ENCODE data around the gene SPNS2. TPM values are rescaled to one million over a fixed set of nuclear protein-coding genes. Genes with fewer than 3 reads are reported as not detected.
A peak's percentile ranks its signal among the peaks of the same experiment; 100 is the strongest.

SPNS2 gene
- total RNA-seq, 1 experiment from 2014 or later: 1.6 TPM

GRCh38 chr17:4540224-4540651 is 41.6 kb downstream of the SPNS2 start:
- no peak for DNase-seq (ENCODE audit: low read depth, low spot score)
- ChIA-PET RAD21 (ENCODE audit: low non-redundant PET in 1 of 2, low total read pairs in 2 of 2, uncharacterized antibody in 2 of 2, unreplicated experiment in 2 of 2) (no interaction called here), POLR2A (no interaction called here), CTCF (no interaction called here)
- peak; percentile 5; the same call in 1 of the 2 replicates for ATAC-seq
- intact Hi-C loops (cut with micrococcal nuclease): no loop called here
- no TSS peak for BruUV-seq (replicated peaks)
- Histone ChIP-seq H3K27ac (ENCODE audit: low read depth, low read length) (no peak overlapping the region), H3K27me3 (ENCODE audit: insufficient read depth, low read length) (no peaks in the 10 kb centered on the region), H2AFZ (ENCODE audit: low read depth, low read length, poor library complexity, severe bottlenecking) (no peak overlapping the region), H3K4me1 (ENCODE audit: control insufficient read depth in 1 of 2, insufficient read depth in 2 of 2, low read length in 2 of 2) (no peaks in the 10 kb centered on the region; a peak in 1 of 4 replicates), H3K79me2 (ENCODE audit: insufficient read depth, low read length) (peaks cover 3% of the 10 kb centered on the region; the same call in 1 of the 2 replicates), H3K9ac (ENCODE audit: low read length) (no peak overlapping the region), H3K36me3 (ENCODE audit: control insufficient read depth in 1 of 2, insufficient read depth in 2 of 2, low read length in 2 of 2) (peaks cover 22 to 51% of the 10 kb centered on the region in 2 experiments; a peak in 3 of 4 replicates), H3K4me2 (ENCODE audit: low read length) (no peak overlapping the region), H3K4me3 (replicated peaks in 1 of 2; ENCODE audit: low read depth in 1 of 2, low read length in 2 of 2) (no peak overlapping the region), H4K20me1 (ENCODE audit: insufficient read depth) (no peaks in the 10 kb centered on the region; the same call in 1 of the 2 replicates), H3K9me2 (ENCODE audit: insufficient read depth) (no peaks in the 10 kb centered on the region), H3K9me3 (ENCODE audit: control insufficient read depth in 1 of 2, insufficient read depth in 1 of 2, low read depth in 1 of 2, low read length in 2 of 2) (no peaks in the 10 kb centered on the region)
- peak in 2 of 3 experiments; percentile 23 to 78; a peak in 3 of 6 replicates for TF ChIP-seq CTCF (IDR thresholded peaks at IDR 0.05 in 2 of 3, conservative IDR thresholded peaks at IDR 0.05 in 1 of 3; ENCODE audit: borderline replicate concordance in 1 of 3, insufficient read depth in 1 of 3, low read depth in 2 of 3, low read length in 2 of 3)
- no peak for TF ChIP-seq TCF7L2 (IDR thresholded peaks at IDR 0.05; ENCODE audit: borderline replicate concordance, extremely low read depth, insufficient read depth, insufficient read length)

- no TSS peak for BruUV-seq (replicated peaks)
- RAD21 ChIA-PET (ENCODE audit: low non-redundant PET in 1 of 2, low total read pairs in 2 of 2, uncharacterized antibody in 2 of 2, unreplicated experiment in 2 of 2): no interaction called here
- TF ChIP-seq EZH2 (IDR thresholded peaks at IDR 0.05): no peak
- no peak for TF ChIP-seq REST (IDR thresholded peaks at IDR 0.05; ENCODE audit: low read depth)
- TF ChIP-seq JUND (IDR thresholded peaks at IDR 0.05): no peak
- TF ChIP-seq ZBTB33 (IDR thresholded peaks at IDR 0.05; ENCODE audit: extremely low read depth, insufficient replicate concordance, low read length): no peak
- TF ChIP-seq CTCF (IDR thresholded peaks at IDR 0.05 in 2 of 3, conservative IDR thresholded peaks at IDR 0.05 in 1 of 3; ENCODE audit: borderline replicate concordance in 1 of 3, insufficient read depth in 1 of 3, low read depth in 2 of 3, low read length in 2 of 3): no peak
These were observed 42.1 kb downstream of the SPNS2 start for GRCh38 chr17:4540687-4541327.

More at GRCh38 chr17:4540687-4541327, 42.1 kb downstream of the SPNS2 start:
- no peaks in the 10 kb centered on the region; the same call in 1 of the 2 replicates for H4K20me1 ChIP-seq (ENCODE audit: insufficient read depth)
- POLR2A ChIA-PET: no interaction called here
- H3K9me3 ChIP-seq (ENCODE audit: control insufficient read depth in 1 of 2, insufficient read depth in 1 of 2, low read depth in 1 of 2, low read length in 2 of 2): no peaks in the 10 kb centered on the region
- no peak overlapping the region for H3K4me3 ChIP-seq (replicated peaks in 1 of 2; ENCODE audit: low read depth in 1 of 2, low read length in 2 of 2)
- no peaks in the 10 kb centered on the region for H3K9me2 ChIP-seq (ENCODE audit: insufficient read depth)
- no peak overlapping the region for H3K4me2 ChIP-seq (ENCODE audit: low read length)
- peaks cover 28 to 56% of the 10 kb centered on the region in 2 experiments; a peak in 3 of 4 replicates for H3K36me3 ChIP-seq (ENCODE audit: control insufficient read depth in 1 of 2, insufficient read depth in 2 of 2, low read length in 2 of 2)
- CTCF ChIA-PET: no interaction called here
- H3K9ac ChIP-seq (ENCODE audit: low read length): no peak overlapping the region
- DNase-seq (ENCODE audit: low read depth, low spot score) (no peak), ATAC-seq (no peak)
- H3K27me3 ChIP-seq (ENCODE audit: insufficient read depth, low read length): no peaks in the 10 kb centered on the region
- intact Hi-C loops (cut with micrococcal nuclease): no loop called here
- no peak overlapping the region for H3K27ac ChIP-seq (ENCODE audit: low read depth, low read length)
- H2AFZ ChIP-seq (ENCODE audit: low read depth, low read length, poor library complexity, severe bottlenecking): no peak overlapping the region
- H3K79me2 ChIP-seq (ENCODE audit: insufficient read depth, low read length): peaks cover 8% of the 10 kb centered on the region; the same call in 1 of the 2 replicates
- H3K4me1 ChIP-seq (ENCODE audit: control insufficient read depth in 1 of 2, insufficient read depth in 2 of 2, low read length in 2 of 2): no peaks in the 10 kb centered on the region

Data from HCT116 (cell line).